HG03103 (cell line): Measurements from ENCODE around the gene SYNE2.

Experiments used
- ATAC-seq: cut with Tn5 transposase; IDR thresholded peaks from one replicate; pipeline ENCODE4 v1.9.1; 2021; ENCODE audit warnings: low read depth; ENCODE audit not compliant: unreplicated experiment

The SYNE2 gene

GRCh38 chr14:63952053-63952932, 99.5 kb downstream of the SYNE2 start:
- ATAC-seq, result no peak

GRCh38 chr14:63952933-63953437, 100.2 kb downstream of the SYNE2 start:
- ATAC-seq, result no peak

GRCh38 chr14:63956326-63956725, 103.5 kb downstream of the SYNE2 start:
- no peak for ATAC-seq

- no peak for ATAC-seq
Measured at GRCh38 chr14:63960926-63961567, 108.2 kb downstream of the SYNE2 start.

- ATAC-seq, result no peak
Measured at GRCh38 chr14:63962906-63963305, 110.1 kb downstream of the SYNE2 start.

- no peak for ATAC-seq
Measured at GRCh38 chr14:63963439-63963838, 110.6 kb downstream of the SYNE2 start.

- no peak for ATAC-seq
Measured at GRCh38 chr14:63964113-63964512, 111.3 kb downstream of the SYNE2 start.

GRCh38 chr14:63966407-63966806, 113.6 kb downstream of the SYNE2 start:
- ATAC-seq, result no peak

- ATAC-seq, result no peak
Measured at GRCh38 chr14:63972323-63972932, 119.6 kb downstream of the SYNE2 start.

GRCh38 chr14:63974176-63974575, 121.4 kb downstream of the SYNE2 start:
- ATAC-seq, result no peak

- ATAC-seq, result no peak
Measured at GRCh38 chr14:63981569-63981968, 128.8 kb downstream of the SYNE2 start.

- no peak for ATAC-seq
Measured at GRCh38 chr14:63982156-63982555, 129.4 kb downstream of the SYNE2 start.

- ATAC-seq, result no peak
Measured at GRCh38 chr14:63982629-63983028, 129.8 kb downstream of the SYNE2 start.

- no peak for ATAC-seq
Measured at GRCh38 chr14:63986789-63987533, 134.2 kb downstream of the SYNE2 start.

- ATAC-seq, result no peak
Measured at GRCh38 chr14:63988579-63988978, 135.8 kb downstream of the SYNE2 start.

- ATAC-seq, result no peak
Measured at GRCh38 chr14:63991833-63992232, 139.0 kb downstream of the SYNE2 start.

GRCh38 chr14:63992858-63993257, 140.1 kb downstream of the SYNE2 start:
- no peak for ATAC-seq

GRCh38 chr14:63993992-63994391, 141.2 kb downstream of the SYNE2 start:
- no peak for ATAC-seq

- ATAC-seq, result no peak
Measured at GRCh38 chr14:63995285-63995684, 142.5 kb downstream of the SYNE2 start.

GRCh38 chr14:63996016-63996415, 143.2 kb downstream of the SYNE2 start:
- no peak for ATAC-seq
